ENCODE data around the gene FKBP5.

Gene FKBP5

DNA sequence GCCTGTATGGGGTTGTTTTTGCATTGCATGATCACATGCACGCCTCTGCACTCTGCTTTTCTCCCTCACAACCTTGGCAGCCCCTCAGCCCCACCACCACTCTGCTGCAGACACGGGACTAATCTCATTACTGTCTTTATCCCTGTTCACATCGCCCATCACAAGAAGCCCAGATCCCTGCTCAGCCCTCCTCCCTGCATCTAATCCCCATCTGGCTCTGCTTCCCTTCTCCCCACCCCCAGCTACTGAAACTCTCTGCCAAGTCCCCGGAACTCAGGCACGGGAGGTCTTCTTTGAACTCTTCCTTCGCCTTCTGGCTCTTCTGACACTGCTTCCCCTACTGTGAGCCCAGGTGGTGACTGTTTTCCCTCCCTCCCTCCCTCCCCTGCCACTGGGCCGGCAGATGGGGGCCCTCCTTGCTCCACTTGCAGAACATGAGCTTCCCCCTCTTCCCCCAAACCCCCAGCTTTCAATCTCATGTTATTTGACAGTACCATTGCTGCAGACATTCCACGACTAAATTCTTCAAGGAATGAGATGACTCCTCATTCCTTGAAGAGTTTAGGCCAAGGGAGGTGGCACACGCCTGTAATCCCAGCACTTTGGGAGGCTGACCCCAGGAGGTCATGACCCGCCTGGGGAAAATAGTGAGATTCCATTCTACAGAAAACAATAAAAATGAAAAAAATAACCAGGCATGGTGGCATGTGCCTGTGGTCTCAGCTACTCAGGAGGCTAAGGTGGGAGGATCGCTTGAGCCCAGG, 154.1 kb downstream of the FKBP5 start:
- no peak for DNase-seq

DNA sequence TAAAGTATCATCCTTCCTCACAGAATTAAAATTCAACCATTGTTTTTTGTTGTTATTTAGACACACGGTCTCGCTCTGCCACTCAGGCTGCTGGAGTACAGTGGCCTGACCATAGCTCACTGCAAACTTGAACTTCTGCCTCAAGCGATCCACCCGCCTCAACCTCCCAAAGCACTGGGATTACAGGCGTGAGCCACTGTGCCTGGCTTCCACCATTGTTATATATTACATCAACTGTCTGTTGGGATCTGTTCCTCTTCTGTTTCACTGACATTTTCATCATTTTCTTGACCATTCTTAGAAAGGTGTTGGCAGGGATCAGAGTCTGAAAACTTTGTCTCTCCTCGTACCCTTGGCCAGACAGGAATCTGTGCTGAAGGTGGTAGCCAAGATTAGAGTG, 154.7 kb downstream of the FKBP5 start:
- DNase-seq: no peak

DNA sequence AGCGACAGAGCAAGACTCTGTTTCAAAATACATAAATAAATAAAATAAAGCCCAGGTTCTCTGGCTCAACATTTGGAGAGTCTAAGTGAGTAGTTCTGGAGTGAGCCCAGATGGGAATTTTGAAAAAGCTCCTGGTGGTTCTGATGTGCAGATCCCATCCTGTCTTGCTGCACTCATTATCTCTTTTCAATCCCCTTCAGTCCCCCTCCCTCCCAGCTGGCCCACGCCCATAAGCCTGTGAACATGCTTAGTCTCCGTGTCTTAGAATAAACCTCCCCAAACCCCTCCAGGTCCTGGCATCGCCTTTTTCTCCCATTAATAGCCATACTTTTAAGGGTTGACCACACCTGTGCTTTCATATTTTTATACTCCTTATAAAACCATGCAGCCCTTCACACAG, 156.6 kb downstream of the FKBP5 start:
- DNase-seq: no peak

DNA sequence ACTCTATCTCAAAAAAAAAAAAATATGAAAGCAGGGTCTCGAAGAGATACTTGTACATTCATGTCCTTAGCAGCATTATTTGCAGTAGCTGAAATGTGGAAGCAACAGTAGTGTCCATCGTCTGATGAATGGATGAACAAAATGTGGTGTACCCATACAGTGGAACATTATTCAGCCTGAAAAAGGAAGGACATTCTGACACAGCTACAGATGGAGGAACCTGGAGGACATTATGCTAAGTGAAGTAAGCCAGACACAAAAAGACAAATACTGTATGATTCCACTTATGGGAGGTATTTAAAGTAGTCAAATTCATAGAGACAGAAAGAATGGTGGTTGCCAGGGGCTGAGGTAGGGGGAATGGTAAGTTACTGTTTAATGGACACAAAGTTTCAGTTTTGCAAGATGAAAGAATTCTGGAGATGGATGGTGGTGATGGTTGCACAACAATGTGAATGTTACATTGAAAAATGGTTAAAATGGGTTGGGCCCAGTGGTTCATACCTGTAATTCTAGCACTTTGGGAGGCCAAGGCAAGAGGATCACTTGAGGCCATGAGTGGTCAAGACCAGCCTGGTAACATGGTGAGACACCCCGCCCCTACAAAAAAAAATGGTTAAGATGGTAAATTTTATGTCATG, 164.2 kb downstream of the FKBP5 start:
- DNase-seq: no peak
